ENCODE results near the gene SH3RF1.

The SH3RF1 gene

DNA sequence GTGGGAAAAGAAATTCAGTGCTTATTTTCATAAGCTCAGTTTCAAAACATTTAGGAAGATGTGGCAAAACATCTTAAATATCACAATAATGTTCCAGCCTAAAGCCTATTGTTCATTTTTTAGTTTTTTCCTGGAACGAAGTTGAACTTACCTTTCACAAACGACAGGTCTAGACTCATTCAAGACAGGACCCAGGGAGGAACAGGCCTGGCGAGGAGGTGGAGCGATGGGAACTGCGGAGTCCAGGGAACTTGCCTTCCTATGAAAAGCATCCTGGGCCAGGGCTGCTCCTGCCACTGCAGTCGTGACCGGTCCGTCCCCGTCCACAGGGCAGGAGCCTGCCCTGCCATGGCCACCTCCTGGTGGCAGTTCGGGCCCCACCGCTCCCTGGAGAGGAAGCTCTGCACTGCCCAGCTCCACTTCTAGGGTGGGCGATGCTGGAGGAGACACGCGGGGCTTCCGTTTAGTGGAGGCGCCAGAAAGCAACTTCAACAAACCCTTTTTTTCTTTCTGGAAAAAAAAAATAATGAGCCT lies 164.0 kb downstream of the SH3RF1 start:
- DNase-seq (ENCODE audit: low read depth in 2 of 2) = no peak

DNA sequence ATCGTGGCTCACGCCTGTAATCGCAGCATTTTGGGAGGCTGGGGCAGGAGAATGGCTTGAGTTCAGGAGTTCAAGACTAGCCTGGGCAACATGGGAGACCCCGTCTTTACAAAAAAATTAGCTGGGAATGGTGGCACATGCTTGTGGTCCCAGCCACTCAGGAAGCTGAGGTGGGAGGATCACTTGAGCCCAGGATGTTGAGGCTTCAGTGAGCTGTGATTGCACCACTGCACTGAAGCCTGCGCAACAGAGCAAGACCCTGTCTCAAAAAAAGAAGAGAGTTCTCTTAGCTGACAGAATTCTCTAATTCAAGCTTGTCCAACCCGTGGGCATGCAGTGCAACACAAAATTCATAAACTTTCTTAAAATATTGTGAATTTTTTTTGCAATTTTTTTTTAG lies 165.1 kb downstream of the SH3RF1 start:
- no peak for DNase-seq (ENCODE audit: low read depth in 2 of 2)

DNA sequence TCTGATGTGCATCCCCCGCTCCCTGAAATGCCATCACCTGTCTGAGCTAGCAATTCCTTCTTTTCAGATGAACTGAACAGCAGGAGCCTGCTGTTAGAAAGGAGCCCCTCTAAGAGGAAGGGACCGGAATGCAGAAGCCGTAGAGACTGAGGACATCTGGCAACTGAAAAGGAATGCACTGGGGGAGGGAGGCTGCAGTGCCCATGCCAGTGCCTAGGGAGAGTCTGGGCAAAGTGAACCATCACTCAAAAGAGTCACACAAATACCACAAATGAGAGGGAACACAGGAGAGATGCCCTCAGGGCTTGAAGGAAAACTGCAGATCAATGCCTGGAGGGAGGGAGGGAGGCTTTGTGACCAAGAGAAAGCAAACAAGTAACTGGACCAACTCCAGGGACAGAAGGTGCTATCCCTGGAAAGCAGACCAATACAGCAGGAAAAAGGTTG lies 166.8 kb downstream of the SH3RF1 start:
- DNase-seq (ENCODE audit: low read depth in 2 of 2) = no peak

DNA sequence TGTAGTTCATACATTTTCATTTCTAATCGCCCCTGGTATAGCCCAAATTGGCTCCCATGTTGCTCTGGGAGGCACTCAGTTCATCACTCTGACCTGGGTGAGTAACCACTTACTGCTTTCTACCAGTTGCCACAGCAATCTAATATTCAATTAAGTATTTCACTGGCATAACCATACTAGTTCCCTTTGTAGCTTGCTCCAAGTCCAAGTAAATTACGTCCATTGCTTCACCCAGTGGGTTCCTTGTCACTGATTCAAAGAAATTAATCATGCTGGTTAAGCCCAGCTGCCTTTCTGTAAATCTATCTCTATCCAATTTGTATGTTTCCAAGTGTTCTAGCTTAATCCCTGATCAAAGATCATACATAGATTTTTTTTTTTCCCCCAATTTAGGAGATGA lies 168.7 kb downstream of the SH3RF1 start:
- DNase-seq (ENCODE audit: low read depth in 2 of 2) = no peak

DNA sequence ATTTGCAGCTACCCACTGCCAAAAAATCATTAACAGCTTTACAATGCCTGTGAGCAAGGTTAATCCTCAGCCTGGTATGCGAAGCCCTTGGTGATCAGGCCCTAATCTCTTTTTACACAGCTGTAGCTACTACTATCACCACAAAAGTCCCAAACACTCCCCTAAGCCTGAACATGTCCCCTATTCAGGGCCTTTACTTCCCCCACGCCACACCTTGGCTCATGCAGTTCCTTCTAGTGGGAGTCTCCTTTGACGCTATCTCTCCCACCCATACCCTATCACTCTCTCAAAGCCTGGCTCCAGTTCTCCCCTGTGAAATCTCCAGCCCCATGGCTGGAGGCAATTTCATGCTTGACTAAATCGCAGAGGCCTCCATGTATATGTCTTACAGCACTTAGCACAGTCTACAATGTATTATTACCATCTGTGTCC lies 170.1 kb downstream of the SH3RF1 start:
- DNase-seq (ENCODE audit: low read depth in 2 of 2) = no peak

DNA sequence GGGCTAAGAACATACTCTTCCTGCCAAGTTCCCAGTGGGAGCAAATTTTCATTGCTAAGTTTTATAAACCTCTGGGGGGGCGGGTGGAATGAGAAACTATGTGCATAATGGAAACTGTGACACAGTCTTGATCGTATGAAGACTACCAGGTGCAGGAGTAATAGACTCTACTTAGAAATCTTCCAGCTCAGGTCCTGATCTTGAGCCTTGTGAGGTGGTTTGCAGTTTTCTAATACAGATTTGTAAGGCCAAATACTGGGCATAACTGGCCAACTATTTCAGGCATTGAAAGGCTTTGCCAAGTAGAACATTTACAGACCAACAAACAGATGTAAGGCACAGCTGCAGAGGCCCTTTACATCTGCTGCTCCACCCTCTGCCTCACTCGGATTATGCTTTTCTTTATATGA lies 171.0 kb downstream of the SH3RF1 start:
- DNase-seq (ENCODE audit: low read depth in 2 of 2) = no peak

DNA sequence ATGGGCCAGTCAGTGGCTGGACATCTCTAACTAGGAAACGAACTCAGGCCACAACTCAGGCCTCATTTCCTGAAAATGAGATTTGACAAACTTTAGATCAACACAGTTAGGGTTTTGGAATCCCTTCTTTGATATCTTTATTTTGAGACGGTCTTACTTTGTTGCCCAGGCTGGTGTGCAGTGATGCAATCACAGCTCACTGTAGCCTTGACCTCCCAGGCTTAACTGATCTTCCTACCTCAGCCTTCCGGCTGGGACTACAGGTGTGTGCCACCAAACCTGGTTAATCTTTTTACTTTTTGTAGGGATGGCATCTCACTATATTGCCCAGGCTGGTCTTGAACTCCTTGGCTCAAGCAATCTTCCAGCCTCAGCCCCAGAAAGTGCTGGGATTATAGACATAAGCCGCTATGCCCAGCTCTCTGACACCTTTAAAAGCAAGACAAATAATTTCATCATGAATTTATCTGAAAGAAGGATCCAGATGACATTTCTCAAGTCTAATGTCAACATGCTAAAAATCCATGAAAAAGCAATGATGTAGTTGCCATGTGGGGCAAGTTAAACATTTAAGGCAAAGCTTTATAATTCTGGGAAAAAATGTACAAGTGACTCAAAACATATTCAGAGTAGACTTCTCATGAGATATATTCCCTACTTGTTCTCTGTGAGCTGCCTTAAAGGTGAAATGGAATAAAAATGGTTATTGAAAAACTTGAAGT lies 171.6 kb downstream of the SH3RF1 start:
- DNase-seq (ENCODE audit: low read depth in 2 of 2) = no peak

DNA sequence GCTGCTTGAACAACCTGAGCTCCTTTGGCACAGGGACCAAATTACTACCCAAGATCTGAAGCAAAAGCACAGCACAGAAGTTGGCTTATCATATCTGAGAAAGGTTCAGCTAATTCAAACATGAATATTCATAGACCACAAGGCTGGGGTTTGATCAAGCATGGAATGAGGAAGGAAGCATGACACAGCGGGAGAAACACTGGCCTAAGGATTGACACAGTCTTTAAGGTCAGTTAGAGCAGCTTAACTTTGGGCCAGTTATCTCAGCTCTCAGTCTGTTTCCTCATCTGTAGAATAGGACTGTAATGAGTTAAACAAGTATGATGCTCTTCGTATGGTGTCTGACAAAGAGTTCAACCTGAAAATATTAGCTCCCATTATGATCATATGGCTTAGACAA lies 172.2 kb downstream of the SH3RF1 start:
- no peak for DNase-seq (ENCODE audit: low read depth in 2 of 2)

DNA sequence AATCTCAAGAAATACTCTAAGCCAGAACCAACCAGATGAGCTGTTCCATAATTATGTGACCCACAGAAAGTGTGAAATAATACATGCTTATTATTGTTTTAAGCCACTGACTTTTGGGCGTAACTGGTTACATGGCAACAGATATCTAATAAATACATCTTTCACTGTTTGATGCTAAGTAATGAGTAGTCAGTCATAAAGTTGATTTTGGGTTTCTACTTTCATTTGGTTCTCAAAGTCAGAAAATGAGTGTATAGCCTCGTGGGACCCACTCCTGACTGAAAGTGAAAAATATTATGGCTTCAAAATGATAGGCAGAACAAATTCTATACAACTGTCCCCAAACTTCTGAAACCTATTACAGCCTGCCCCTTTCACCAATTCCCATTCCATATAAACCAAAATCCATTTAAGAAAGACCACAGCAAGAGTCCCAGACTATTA lies 172.7 kb downstream of the SH3RF1 start:
- DNase-seq (ENCODE audit: low read depth in 2 of 2) = no peak

DNA sequence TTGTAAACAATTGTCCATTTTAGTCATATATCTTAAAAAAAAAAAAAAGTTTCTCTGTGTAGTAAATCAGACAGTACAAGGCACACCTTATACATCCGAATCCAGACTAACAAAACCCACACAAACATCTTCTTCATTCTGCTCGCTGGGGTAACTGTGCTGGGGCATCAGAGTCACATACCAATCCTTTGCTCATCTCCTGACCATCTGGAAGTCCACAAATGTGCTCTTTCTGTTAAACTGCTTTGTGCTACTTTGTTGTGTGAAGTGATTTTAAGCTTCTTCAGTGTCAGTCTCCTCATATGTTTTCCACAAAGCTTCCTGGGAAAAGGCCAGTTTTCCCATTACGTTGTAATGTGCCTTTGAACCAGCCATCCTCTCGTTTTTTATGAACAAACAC lies 174.5 kb downstream of the SH3RF1 start:
- no peak for DNase-seq (ENCODE audit: low read depth in 2 of 2)

DNA sequence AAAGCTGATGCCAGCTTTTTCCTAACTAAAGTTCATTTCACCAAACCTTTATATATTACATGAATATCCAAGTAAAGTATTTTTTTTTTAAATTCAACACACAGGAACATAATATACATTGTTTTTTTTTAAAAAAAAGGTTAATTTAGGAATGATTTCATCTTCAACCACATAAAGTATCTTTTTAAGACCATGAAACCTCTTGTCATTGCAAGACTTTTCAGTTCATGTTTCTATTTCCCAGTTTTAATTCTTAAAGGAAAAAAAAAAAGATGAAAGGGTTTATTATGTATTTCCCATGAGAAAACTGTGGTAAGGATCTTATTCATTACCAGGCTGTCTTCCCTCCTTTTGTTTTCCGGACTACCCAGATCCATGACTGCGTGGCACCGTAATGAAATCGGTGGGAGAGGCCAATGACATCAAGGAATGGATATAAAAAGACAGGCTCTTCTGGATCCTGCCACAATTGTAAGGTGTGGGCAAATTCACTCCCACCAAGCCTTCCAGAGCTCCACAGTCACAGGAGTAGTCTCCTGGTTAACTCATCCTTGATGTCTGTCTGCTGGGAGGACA lies 176.0 kb downstream of the SH3RF1 start:
- no peak for DNase-seq (ENCODE audit: low read depth in 2 of 2)

DNA sequence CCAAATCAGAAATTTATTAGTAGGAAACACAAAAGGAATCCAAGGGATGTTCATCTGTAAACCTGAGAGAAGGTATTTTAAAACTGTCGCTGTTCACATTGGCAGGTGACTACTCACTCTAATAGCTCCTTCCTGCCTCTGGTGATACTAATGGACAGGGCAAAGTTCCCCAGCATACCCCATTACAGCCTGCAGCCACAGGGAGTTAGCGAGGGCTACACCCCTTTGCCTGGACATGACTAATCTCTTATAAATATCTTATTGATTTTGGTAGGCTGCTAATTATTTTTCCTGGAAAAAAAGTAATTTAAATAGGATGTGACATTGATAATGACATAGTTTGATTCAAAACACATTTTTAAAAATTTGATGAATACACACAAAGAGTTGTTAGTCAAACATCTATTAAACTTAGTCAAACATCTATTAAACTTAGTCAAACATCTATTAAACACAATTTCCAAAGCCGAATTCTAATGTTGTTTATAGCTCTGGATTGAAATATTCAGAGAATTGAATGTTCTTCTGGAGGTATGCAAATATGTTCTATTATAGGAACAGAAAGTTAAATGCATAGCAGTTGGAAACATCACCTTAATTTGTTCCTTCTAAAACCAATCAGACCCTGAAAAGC lies 177.8 kb downstream of the SH3RF1 start:
- DNase-seq (ENCODE audit: low read depth in 2 of 2) = no peak

DNA sequence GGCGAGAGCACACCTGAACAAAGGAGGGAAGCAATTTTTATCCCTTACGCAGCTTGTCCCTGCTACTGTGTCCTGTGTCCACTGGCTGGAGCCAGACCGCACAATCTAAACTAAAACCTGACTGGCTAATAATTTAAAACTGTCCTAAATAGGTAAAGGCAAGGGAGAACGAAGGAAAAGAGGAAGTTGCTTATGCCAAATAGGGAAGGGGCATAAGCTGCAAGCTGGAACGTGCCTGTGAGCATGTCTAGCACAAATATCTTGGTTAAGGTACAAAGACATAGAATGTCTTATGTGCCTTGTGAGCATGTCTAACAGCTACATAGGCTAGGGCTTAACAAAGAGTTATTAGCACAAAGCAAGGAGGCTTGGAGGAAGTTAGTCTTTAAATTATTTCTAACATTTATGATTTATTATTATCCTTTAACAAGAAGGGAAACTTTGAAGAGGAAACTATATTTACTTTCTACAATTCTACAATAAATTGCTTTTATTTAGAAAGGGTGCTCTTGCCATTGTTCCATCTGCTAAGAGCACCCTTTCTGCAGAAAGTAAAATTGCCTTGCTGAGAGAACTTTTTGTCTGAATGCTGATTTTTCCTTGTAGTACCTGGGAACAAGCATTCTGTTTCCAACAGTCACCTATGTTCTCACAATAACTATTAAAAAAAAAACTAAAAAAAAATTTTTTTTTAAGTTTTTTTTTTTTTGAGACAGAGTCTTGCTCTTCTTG lies 180.1 kb downstream of the SH3RF1 start:
- DNase-seq (ENCODE audit: low read depth in 2 of 2) = no peak

DNA sequence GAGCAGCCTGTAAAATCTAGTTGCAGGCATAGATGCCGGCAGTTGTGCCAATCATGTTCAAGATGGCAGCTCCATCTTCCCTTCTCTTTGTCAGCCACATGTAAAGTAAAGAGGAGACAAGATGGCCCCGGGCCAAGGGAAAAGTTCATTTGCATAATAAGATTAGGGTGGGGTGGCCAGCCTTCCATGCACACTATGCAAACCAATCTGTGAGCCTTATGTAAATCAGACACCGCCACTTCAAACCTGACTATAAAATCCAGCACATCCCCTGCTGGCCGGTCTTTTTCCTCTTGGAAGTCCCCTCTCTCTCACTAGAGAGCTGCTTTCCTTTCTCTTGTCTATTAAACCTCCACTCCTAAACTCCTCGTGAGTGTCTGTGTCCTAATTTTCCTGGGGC lies 181.8 kb downstream of the SH3RF1 start:
- DNase-seq (ENCODE audit: low read depth in 2 of 2) = no peak

DNA sequence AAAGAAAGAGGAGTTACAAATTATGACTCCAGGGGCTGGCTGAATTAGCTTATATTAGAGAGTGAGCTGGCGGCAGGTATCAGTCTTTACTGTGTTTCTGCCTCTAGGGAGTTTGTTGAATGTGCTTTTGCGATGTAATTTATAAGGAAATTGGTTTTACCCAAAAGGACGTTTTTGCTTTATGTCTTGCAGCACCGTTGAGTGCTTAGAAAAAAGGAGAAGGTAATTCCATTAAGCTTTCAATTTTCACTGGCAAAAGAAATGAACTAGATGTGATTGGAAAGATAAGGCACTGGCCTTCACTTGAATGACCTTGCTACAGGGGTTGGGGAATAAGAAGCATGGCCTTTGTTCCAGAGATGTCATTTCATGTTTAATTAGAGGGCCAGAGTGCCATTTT lies 185.8 kb downstream of the SH3RF1 start:
- DNase-seq (ENCODE audit: low read depth in 2 of 2) = no peak

DNA sequence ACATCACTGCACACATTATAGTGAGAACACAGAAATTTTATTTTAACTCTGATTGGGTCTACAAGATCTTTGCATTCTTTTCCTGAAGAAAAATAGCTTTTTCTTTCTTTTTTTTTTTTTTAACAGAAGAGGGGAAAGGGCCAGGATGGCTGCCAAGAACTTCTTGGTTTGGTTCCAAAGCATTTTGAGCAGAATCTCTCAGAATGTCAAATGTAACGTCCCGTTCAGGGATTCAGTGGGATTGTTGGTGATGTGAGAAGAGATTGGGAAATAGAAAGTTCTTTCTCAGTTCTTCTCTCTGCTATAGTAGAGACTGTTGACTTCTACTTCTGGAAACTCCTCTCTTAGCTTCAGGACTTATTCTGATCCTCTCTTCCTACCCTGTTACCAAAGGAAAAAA lies 189.8 kb downstream of the SH3RF1 start:
- DNase-seq (ENCODE audit: low read depth in 2 of 2) = no peak

DNA sequence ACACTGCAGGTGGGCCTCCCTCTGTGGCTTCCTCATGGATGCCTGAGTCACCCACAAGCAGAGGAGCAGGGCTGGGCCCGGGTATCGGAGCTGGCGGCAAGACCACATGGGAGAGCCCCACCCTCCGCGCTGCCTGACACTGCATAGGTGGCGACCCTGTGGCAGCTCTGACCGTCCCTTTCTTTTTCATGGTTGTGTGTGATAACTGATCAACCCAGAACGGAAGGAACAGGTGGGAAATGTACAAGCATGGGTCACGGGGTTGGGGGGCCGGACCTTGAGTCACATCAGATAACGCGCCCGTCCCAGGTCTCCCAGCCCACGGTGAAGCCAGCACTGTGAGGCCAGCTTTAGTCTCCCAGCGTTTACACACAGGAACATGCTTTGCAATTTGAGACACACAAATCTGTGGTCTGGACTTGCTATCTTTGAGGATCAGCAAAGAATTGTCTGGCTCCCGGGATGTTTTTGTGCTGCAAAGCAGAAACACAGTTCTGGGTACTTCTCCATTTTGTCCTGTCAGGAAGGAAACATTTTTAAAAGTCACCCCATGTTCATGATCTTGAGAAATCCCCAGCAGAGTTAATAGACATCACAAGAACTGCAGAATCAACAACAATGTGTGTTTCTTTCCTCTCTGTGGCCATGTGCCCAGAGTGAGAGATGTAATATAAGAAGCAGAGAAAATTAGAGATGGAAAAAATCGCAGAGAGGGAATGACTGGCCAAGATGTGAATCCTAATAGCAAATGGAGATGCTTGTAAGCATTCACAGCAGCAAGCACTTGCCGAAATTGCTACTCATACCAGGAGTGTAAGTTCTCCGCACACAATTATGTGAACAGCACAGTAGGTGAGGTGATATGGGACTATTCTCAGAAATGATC lies 190.6 kb downstream of the SH3RF1 start:
- DNase-seq (ENCODE audit: low read depth in 2 of 2) = peak; percentile 3

DNA sequence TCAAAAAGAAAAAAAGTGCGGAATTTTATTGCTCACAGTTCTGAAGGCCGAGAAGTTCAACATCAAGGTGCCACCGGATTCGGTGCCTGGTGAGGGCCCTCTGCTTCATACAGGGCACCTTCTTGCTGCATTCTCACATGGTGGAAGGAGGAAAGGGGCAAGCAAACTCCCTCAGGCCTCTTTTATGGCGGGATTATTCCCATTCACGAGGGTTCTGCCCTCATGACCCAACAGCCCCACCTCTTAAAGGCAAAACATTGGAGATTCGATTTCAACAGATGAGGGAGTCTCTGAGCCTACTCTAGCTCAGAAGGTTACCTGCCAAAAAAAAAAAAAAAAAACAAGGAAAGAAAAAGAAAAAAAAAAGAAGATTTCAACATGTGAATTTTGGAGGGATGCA lies 196.6 kb downstream of the SH3RF1 start:
- no peak for DNase-seq (ENCODE audit: low read depth in 2 of 2)

DNA sequence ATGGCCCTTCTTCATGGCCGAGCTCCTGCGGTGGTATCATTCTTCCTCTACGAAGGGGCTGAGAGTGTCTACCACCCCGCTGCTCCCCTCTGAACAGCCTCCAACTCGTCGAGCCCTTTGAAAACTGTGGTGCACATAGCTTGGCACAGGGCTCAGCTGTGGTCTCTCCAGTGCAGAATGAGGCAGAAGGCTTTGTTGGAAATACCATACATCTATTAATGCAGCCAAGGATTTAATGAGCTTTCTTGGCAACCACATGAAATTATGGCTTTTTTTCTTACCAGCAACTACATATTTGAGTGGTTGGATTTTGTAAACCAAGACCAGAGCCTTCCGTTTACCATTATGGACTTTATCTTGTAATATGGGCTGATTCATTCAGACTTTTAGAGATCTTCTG lies 199.0 kb downstream of the SH3RF1 start:
- no peak for DNase-seq (ENCODE audit: low read depth in 2 of 2)

DNA sequence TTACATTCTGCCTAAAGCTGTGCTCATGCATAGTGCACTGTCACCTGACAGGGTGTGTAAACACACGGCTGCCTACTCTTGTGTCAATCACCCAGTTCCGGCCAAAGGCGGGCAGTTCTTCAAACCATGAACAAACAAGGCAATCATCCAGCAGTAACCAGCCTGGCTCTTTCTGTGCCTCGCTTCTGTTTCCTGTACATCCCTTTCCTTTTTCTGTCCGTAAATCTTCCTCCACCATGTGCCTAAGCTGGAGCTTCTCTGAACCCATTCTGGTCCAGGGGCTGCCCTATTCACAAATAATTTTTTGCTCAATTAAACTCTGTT lies 199.9 kb downstream of the SH3RF1 start:
- DNase-seq (ENCODE audit: low read depth in 2 of 2) = no peak
